GM19455 (cell line): ENCODE measurements around the gene EXOSC7.
"Not testable (repeated sequence)": the region's sequence is repeated elsewhere in the genome, so short reads cannot be mapped to it uniquely, and the experiment has no call there.

ENCODE experiments used
- ATAC-seq: cut with Tn5 transposase; IDR thresholded peaks from one replicate; pipeline ENCODE4 v1.9.1; 2021; ENCODE audit not compliant: unreplicated experiment

EXOSC7 gene

GRCh38 chr3:44976002-44976815, at the start of gene EXOSC7, which contains the start of gene ZDHHC3:
Gene EXOSC7, plus strand, starts transcription at chr3:44976244. Its CDS starts 34 bp downstream, at chr3:44976278.
Gene ZDHHC3, minus strand, starts transcription at chr3:44976174. Its CDS starts 16,738 bp downstream, at chr3:44959436.
- ATAC-seq: peak; percentile 81

GRCh38 chr3:44926921-44927320, 49.1 kb upstream of the EXOSC7 start:
- no peak for ATAC-seq

DNA sequence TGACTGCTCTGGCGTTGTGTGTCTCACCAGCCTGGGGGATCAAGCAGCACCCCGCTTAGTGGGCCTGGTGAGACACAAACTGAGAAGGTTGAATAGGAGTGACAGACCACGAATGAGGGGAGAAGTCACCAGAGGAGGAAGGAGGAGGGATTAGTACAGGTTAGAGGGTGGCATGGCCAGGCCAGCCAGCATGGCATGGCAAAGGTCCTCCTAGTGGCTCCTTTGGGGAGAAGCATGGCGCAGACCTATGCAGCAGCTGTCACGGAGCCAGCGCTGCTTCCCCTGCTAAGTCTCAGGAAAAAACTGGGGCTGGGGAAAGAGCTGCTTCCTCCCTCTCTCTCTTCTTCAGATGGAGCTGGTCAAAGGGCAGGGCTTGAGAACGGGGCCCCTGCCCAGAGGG, 48.7 kb upstream of the EXOSC7 start:
- ATAC-seq: no peak

GRCh38 chr3:44929782-44930181, 46.3 kb upstream of the EXOSC7 start:
- no peak for ATAC-seq

- no peak for ATAC-seq
Observed at GRCh38 chr3:44930911-44931310, 45.1 kb upstream of the EXOSC7 start.

DNA sequence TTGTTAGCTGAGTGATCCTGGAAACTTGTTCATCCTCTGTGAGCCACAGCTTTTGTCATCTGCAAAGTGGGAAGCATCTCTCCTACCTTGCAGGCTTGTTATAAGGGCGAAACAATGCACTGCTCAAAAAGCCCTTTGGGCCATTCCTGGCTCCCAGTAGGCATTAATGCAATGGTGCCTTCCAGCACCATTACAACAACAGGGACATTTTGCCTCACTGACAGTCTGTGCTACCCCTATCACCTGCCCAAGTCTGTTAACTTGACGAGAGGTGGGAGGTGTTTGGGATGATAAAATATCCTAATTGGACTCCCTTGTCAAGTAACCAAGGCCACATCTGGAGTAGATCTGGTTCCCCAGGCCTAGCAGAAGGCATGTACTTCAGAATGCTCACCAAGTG, 44.3 kb upstream of the EXOSC7 start:
- no peak for ATAC-seq

DNA sequence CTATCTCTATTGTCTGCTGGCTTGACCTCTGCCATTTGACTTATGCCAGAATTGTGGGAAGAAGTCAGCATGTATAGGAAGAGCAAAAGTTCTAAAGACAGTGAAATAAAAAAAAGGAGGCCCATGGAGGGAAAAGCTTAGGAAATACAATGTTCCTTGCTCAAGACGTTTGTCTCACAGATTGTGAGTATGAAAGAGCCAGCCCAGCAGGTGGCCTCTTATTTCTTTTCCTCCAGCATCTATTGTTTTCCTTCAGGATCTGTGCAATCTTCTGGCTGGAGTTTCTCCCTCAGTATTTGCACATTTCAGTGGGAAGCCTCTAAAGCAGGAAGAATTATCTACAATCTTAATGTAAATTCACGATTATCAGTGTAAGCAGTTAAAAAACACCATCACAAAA, 43.8 kb upstream of the EXOSC7 start:
- no peak for ATAC-seq

DNA sequence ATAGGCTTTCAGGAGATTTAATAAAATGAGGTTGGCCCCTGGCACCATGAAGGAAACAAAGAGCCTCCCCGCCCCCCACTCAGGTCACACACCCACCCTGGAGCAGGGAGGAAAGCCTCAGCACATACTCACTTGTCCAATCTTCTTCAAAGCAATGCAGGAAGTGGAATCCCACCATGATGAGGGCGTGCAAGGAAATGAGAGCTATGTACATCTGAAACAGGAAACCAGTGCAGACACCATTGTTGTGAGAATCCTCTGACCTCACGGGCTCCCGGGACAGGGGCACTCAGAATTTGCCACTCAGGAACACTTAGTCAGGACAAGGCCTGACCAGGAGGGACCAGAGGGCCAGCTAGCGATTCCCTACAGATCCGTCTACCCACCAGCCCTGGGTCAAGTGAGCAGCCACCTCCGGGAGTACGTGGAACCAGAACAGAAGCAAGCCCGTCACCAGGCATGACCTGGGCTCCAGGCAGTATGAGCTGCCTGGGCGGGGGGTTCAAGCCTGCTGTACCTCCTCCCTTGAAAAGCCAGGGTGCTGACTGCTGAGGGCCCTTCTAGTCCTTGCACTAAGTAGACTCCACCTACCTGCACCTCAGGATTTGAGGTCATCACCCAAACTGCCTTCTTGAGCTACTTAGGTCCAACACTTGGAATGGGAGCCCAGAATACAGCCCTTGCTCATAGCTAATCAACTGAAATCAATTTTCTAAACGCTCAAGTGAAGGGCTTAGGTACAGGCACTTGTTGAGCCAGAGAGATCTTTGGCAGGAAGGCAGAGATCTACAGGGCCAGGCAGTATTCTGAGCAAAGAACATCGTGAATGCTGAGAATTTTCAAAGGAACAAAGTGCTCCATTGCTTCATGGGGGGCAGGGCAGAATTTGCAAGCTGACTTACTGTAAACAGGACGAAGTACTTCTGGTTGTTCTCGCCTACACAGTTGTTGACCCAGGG, 42.8 kb upstream of the EXOSC7 start:
- no peak for ATAC-seq

GRCh38 chr3:44939581-44940036, 36.4 kb upstream of the EXOSC7 start:
- no peak for ATAC-seq

DNA sequence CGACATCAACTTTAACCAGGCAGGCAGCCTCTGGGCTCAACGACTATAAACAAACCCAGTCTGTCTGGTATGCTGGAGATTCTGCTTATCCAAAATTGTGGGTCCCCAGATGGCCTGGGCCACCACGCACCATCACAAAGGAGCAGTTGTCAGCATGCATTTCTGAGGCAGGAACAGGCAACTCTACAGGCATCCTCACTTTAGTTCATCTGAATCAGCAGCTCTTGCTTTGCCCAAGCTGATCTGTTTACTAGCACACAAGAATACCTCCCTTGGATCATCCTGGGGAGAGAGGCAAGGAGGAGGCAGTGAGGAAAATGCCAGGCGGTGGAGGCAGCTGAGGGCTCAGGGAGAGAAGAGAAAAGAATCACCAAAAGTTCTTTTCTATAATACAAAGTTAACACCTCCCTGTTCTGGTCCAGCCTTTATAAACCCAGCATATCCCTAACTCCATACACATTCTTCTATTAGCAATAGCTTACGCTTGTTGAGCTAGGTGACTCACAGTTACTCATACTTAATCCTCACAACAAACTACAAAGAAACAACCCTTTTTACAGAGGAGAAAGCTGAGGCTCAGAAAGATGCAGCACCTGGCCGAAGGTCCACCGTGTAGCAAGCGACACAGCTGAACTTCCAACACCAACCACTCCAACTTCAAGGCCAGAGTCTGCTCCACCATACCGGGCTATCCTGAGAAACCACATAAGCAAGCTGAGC, 33.7 kb upstream of the EXOSC7 start:
- ATAC-seq: no peak

DNA sequence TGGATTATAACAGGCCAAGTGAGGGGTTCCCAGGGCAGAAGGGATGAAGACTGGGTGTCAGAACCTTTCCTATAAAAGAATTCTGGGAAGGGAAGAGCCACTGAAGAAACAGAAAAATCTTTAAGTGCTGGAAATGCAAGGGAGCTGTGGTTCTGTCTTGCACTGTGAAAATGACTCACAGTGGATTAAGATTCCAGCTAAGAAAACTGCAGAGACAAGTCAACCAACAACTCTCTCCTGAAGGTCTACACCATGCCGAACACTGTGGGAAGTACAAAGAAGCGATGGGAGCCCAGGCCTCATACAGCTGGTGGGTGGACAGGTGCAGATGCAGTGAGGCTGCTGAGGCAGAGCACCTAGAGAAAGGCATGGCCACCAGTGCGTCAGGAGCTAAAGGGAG, 27.8 kb upstream of the EXOSC7 start:
- ATAC-seq: no peak

DNA sequence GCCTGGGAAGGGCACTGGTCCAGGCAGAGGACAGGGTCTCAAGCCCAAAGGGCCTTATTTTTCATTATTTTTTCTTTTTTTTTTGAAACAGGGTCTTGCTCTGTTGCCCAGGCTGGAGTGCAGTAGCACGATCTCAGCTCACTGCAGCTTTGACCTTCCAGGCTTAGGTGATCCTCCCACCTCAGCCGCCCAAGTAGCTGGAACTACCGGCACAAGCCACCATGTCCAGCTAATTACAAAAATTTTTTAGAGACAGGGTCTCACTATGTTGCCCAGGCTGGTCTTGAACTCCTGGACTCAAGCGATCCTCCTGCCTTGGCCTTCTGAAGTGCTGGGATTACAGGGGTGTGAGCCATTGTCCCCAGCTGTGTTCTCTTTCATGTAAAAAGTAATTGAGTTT, 26.3 kb upstream of the EXOSC7 start:
- ATAC-seq: not testable (repeated sequence)

DNA sequence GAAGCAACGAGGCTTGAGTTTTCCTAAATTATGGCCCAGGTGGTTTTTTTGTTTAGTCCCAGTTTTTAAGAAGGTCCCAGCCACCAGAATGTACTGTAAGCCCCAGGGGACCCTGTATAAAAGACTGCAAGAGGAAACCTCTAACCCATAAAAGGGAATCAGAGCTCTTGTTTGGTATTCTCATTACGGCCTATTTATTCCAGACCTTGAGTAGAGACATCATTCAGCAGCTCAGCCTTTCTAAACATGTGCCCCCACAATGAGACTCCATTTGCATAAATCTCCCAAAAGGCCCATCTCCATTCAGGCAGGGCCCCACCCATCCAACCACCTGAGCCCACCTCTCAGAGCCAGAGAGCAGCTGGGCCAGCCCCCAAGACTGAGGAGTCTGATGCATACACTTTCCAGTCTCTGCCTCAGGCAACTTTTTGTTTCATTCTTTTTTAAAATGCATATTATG, 25.7 kb upstream of the EXOSC7 start:
- ATAC-seq: no peak

GRCh38 chr3:44952689-44953088, 23.4 kb upstream of the EXOSC7 start:
- ATAC-seq: no peak

GRCh38 chr3:44954304-44954703, 21.7 kb upstream of the EXOSC7 start:
- ATAC-seq: no peak

DNA sequence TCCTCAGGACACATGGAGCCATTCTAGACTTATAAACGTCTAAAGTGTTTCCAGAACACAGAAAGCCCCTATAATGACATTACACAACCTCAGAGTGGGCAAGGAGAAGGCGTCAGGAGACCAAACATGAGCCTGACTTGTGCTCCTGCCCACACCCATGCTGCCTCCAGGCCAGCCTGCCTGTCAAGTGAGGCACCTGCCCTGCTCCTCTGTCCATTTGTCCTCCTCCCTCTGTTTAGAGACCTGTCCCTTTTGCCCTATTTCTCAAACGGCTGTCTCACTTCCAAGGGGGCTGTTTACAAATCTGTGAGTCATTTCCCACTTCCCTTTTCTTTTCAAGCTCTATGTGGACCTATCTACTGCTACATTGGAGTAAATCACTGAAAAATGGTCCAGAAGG, 21.1 kb upstream of the EXOSC7 start:
- no peak for ATAC-seq

- ATAC-seq: no peak
Observed at GRCh38 chr3:44955917-44956316, 20.1 kb upstream of the EXOSC7 start.

DNA sequence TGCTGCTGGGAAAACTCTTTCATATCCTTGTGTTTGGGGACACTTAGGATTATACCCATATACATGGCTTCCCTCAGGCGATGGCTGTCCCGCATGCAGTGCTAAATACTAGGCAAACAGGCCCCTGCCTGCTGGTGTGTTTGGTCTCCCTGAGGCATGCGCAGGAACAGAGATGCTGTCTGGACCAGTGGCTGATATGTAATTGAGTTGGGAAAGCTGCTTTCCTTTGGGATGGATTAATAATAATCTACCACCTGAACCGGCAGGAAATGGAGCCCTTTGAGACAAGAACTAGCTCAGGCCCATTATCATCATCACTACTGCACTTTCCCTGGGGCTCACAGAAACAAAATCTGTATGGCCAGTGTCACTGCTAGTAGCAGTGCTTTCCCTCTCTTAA, 18.1 kb upstream of the EXOSC7 start:
- no peak for ATAC-seq

DNA sequence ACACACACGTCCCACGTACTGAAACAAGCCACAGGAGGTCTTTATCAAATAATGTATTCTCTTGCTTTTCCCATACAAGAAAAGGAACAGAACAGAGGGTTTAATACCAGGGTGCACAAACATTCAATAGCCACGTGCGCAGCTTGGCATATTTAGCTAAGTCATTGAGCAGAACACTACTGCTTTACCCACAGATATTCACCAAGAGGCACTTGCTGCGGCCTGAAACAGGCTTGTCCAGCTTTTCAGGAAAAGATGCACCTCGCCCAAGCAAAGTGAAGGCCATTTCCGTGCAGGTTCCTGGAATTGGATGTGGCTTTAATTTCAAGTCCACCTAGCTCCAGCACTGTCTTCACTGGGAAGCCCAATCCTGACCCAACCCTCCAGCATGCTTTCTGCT, 17.7 kb upstream of the EXOSC7 start:
- no peak for ATAC-seq

DNA sequence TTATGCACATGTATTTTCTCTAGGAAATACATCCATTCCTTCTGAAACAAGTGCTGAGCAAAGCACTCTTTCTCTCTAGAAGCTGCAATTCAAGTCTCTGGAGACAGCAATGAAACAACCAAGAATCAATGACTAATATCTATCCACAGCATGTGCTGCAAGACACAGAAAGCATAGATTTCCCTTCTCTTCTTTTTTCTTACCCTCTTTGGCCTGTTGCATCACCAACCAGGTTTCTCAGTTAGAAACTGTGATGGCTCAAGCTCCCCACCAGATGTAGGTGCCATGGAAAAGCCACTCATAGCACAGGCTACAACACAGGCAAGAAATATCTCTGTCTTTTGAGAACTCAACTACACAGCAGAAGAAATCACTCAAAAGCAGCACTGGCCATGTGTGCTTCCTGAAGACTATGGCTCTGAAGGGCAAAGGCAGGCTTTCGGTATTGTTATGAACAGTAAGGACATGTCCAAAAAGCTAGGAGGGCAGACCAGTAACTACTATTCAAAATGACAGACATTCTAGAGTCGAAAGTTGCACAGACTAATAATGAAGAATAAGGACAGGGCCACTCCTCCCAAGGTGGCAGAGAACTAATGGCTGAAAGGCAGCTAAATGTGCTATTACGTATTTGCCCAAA, 15.5 kb upstream of the EXOSC7 start:
- peak; percentile 45 for ATAC-seq
